Endothelial cell (in vitro differentiated cells): Measurements from ENCODE around the gene CD69. TPM values are rescaled to one million over a fixed set of nuclear protein-coding genes. Genes with fewer than 3 reads are reported as not detected.

ENCODE experiments used
- DNase-seq: peaks from one replicate; pipeline ENCODE4 v3.0.0; 2021; ENCODE audit warnings: low spot score
- H3K27ac Mint-ChIP-seq: one replicate; pipeline ENCODE4 v1.8.0; 2021; ENCODE audit warnings: mixed read lengths, inconsistent platforms; ENCODE audit not compliant: unreplicated experiment
- H3K27me3 Mint-ChIP-seq: one replicate; pipeline ENCODE4 v1.8.0; 2021; ENCODE audit warnings: mild to moderate bottlenecking, moderate library complexity, mixed read lengths, inconsistent platforms; ENCODE audit not compliant: unreplicated experiment
- H3K36me3 Mint-ChIP-seq: one replicate; pipeline ENCODE4 v1.8.0; 2021; ENCODE audit warnings: mild to moderate bottlenecking, low read depth, mixed read lengths, inconsistent platforms; ENCODE audit not compliant: unreplicated experiment
- H3K4me1 Mint-ChIP-seq: one replicate; pipeline ENCODE4 v1.8.0; 2021; ENCODE audit warnings: mild to moderate bottlenecking, mixed read lengths, inconsistent platforms; ENCODE audit not compliant: unreplicated experiment
- H3K4me3 Mint-ChIP-seq: one replicate; pipeline ENCODE4 v1.8.0; 2021; ENCODE audit warnings: mild to moderate bottlenecking, mixed read lengths, inconsistent platforms; ENCODE audit not compliant: unreplicated experiment
- H3K9me3 Mint-ChIP-seq: one replicate; pipeline ENCODE4 v1.8.0; 2021; ENCODE audit warnings: mixed read lengths, inconsistent platforms; ENCODE audit not compliant: unreplicated experiment
- total RNA-seq: library from RNA; stranded (reverse); fragmentation: NEBNext Ultra II Directional; extraction: Animal tissue kit (Norgen Biotek cat#: 25700); gene quantifications from one replicate; pipeline ENCODE4 v1.2.1, GENCODE V29; 2021; ENCODE audit not compliant: unreplicated experiment
- TF ChIP-seq, protein P1 (sequence below): fragments of 200-600 bp; sonication (generic); IDR thresholded peaks from one replicate; pipeline ENCODE4 v1.5.0; 2021; ENCODE audit warnings: antibody characterized with exemption; ENCODE audit not compliant: unreplicated experiment

Gene CD69
- total RNA-seq, 1 donor from 2014 or later: 0.69 TPM

DNA sequence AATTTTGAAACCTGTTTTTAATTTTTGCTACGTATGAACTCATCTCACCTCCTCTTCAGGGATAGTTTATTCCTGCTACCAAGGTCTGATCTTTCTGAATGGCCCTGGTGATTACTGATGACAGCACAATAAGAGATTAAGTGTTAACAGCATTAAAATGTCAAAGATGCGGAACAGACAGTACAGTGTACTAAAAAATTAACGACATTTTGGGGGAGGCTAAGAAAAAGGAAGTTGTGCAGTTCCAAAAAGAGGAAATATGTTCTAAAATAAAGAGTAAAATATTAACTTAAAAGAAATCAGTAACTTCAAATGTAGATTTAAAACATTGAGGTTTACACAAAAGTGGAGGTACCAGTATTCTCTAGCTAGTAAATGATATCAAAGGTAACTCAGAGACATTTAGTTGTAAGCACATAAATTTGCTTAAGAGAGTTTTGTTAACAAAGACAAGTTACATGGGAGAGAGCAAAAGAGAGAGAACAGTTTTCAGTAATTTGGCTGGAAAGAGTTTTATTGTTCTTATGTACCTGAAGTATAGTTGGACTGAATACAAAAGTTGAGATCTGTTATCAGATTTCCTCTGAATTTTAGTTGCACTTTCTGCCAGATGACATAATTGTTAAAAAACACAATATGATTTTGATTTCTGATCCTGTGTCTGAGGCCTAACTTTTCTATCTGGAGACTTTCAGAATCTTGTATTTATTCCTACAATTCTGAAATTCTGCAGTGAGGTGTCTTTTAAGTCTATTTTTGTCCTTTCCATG, 23.6 kb downstream of the CD69 start:
- peaks cover 3% of the 10 kb centered on the region for H3K4me1 Mint-ChIP-seq
- H3K27me3 Mint-ChIP-seq: no peaks in the 10 kb centered on the region
- H3K9me3 Mint-ChIP-seq: no peaks in the 10 kb centered on the region
- no peaks in the 10 kb centered on the region for H3K36me3 Mint-ChIP-seq
- no peak overlapping the region for H3K4me3 Mint-ChIP-seq
- no peak for DNase-seq
- TF ChIP-seq, protein P1, sequence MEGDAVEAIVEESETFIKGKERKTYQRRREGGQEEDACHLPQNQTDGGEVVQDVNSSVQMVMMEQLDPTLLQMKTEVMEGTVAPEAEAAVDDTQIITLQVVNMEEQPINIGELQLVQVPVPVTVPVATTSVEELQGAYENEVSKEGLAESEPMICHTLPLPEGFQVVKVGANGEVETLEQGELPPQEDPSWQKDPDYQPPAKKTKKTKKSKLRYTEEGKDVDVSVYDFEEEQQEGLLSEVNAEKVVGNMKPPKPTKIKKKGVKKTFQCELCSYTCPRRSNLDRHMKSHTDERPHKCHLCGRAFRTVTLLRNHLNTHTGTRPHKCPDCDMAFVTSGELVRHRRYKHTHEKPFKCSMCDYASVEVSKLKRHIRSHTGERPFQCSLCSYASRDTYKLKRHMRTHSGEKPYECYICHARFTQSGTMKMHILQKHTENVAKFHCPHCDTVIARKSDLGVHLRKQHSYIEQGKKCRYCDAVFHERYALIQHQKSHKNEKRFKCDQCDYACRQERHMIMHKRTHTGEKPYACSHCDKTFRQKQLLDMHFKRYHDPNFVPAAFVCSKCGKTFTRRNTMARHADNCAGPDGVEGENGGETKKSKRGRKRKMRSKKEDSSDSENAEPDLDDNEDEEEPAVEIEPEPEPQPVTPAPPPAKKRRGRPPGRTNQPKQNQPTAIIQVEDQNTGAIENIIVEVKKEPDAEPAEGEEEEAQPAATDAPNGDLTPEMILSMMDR: no peak
- H3K27ac Mint-ChIP-seq: no peak overlapping the region

DNA sequence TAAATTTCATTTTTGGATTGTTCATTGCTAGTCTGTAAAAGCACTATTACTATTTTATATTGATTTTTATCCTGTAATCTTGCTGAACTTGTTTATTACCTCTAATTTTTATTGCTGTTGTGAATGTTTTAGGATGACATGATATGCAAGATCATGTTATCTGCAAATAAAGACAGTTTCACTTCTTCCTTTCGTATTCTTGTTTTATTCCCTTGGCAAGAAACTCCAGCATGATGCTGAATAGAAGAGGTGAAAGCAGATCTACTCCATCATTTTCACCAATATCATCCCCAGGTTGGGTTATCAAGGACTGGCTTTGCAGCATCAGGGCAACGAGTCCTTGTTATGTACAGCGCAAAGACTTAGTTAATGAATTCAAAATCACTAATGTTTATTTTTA, 25.1 kb downstream of the CD69 start:
- Mint-ChIP-seq H3K9me3 (no peaks in the 10 kb centered on the region), H3K4me3 (no peak overlapping the region), H3K36me3 (no peaks in the 10 kb centered on the region), H3K27ac (no peak overlapping the region), H3K4me1 (peaks cover 3% of the 10 kb centered on the region), H3K27me3 (no peaks in the 10 kb centered on the region)
- TF ChIP-seq, protein P1: no peak
- DNase-seq: no peak

DNA sequence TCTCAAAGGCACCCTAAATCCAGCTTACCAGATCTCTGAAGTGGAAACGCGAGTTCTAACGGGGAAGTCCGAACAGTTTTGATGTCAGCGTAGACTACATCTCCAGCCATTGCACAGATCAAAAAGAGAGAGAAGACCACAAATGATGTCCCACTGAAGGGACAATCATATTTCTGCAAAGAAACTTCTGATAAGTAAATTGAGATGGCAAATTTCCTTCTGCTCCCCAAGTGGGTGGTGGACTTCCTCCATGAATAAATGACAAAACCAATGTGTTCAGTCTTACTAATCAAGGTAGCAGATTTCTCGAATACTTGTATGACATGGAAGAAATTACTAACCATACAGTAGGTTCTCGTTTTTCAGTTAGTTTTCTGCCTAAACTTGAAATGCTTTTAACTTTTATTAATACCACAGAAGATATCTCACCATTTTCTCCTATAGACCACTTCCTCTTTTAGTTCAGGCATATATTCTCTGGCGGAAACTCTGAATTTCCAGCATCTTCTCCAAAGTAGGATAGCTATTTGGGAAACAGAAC, 27.7 kb downstream of the CD69 start, which contains the start of gene CLECL1:
Gene CLECL1 (minus strand): TSS at position 177 of the 541 bp plus-strand sequence.
- DNase-seq: no peak
- TF ChIP-seq, protein P1: no peak
- Mint-ChIP-seq H3K27ac (no peak within 1 kb of the TSS), H3K4me1 (no peaks in the 10 kb centered on the region), H3K9me3 (no peaks in the 10 kb centered on the region), H3K4me3 (no peak within 1 kb of the TSS), H3K27me3 (no peaks in the 10 kb centered on the region), H3K36me3 (no peaks in the 10 kb centered on the region)

DNA sequence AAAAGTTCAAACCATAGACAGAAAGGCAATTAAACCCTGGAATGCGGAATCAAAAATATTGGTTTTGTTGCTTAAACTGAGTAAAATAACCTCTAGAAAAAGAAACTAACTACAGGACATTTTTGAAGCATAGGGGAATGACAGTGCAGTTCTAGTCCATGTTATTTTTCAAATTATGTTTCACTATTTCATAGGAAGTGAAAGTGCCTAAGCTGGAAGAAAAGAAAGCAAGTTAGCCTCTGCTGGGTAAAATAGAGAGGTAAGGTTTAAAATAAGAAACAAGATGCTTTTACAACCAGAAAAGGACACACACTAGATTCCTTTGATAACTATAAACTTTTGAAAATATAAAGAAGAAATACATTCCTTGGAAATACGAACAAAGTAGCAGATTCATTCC, 28.9 kb downstream of the CD69 start:
- Mint-ChIP-seq H3K27ac (no peak overlapping the region), H3K36me3 (no peaks in the 10 kb centered on the region), H3K4me3 (no peak overlapping the region), H3K27me3 (no peaks in the 10 kb centered on the region), H3K9me3 (no peaks in the 10 kb centered on the region), H3K4me1 (no peaks in the 10 kb centered on the region)
- TF ChIP-seq, protein P1: no peak
- no peak for DNase-seq

DNA sequence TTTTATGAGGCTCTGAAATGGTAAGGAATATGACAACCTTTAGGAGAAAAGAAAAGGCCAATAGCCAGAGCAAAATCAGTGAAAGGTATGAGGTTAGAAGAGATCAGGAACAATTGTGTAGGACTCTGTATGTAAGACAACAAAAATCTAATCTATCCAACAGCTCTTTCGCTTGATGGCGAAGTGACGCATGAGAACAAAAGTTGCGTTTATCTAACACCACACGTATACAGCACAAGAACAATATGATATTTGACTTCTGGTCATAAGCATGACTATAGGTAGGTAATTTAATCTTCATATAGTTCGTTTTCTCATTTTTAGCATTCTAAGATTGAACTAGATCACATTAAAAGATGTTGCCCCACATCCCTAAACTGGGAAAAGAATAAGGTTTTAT, 29.3 kb downstream of the CD69 start:
- no peak overlapping the region for H3K4me3 Mint-ChIP-seq
- no peaks in the 10 kb centered on the region for H3K9me3 Mint-ChIP-seq
- H3K27me3 Mint-ChIP-seq: no peaks in the 10 kb centered on the region
- DNase-seq: no peak
- no peaks in the 10 kb centered on the region for H3K36me3 Mint-ChIP-seq
- no peaks in the 10 kb centered on the region for H3K4me1 Mint-ChIP-seq
- TF ChIP-seq, protein P1: no peak
- no peak overlapping the region for H3K27ac Mint-ChIP-seq
